D721Med (cell line): Measurements from ENCODE around the gene UBE3B.
"Not testable (repeated sequence)": the region's sequence is repeated elsewhere in the genome, so short reads cannot be mapped to it uniquely, and the experiment has no call there.

Source experiments
- DNase-seq: peaks from one replicate; pipeline ENCODE4 v3.0.0; 2011; ENCODE audit warnings: low spot score; ENCODE audit not compliant: insufficient read length
- FAIRE-seq: peaks from 2 replicates; lab custom pipeline; 2011; peaks lifted over from hg19 to GRCh38; lab: Jason Lieb, UNC
- CTCF ChIP-seq: IDR thresholded peaks from 2 replicates; pipeline ENCODE4 v1.5.1; 2012; ENCODE audit warnings: mild to moderate bottlenecking, control low read depth; ENCODE audit not compliant: insufficient read depth; ENCODE audit errors: missing control alignments

The UBE3B gene

GRCh38 chr12:109464642-109465351, 12.6 kb upstream of the UBE3B start:
- TF ChIP-seq CTCF = no peak
- no peak for DNase-seq
- FAIRE-seq = no peak

DNA sequence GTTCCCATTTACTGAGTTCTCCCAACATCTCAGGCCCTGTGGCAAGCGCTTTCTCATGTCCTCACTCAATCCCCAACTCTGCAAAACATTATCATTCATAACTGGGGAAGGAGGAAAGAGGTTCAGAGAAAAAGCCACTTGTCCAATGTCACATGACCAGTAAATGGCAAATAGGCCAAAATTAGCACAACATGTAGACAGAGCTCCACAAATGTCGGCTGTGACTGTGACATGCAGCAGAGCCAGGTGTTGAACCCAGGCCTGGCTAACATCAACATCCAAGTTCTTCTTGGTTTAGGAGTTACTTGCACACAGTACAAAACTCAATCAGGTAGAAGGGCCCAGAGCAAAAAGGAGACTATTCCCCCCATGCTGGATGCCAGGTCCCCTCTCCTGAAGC, 11.1 kb upstream of the UBE3B start:
- TF ChIP-seq CTCF = no peak
- no peak for DNase-seq
- FAIRE-seq = no peak

- DNase-seq = no peak
- no peak for TF ChIP-seq CTCF
- FAIRE-seq = no peak
Measured at GRCh38 chr12:109466821-109467220, 10.6 kb upstream of the UBE3B start.

DNA sequence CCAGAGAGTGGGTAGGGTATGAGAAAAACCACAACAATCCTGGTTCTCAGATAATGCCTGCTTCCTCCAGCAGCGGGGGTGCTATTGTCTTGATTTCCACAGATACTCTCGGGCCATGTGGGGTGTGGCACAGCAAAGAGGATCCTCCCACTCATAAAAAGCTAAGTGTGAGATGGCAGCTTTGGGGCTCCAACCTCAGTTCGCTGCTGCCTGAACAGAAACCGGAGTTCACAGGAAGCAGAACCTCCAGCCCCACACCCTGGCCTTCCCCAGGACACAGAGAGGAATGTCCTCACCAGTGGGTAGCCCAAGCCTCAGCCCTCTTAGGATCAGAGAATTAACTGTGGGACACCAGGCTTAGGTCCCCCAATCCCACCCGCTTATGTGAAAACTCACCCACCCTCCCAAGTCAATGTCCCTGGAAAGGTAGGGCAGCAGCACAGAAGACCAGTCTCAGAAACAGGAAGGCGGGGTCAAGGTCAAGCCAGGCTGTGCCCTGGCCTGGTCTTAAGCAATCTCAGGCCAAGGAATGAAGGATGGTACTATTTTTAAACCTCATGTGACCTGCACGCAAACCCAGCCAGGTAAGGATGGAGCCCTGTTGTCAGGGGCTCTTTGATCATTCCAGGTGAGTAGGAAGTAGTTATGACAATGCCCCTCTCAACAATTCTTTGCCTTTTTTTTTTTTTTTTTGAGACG, 9.3 kb upstream of the UBE3B start:
- DNase-seq (no peak), FAIRE-seq (no peak)
- no peak for TF ChIP-seq CTCF

GRCh38 chr12:109469517-109469916, 7.9 kb upstream of the UBE3B start:
- no peak for TF ChIP-seq CTCF
- DNase-seq (no peak), FAIRE-seq (no peak)

DNA sequence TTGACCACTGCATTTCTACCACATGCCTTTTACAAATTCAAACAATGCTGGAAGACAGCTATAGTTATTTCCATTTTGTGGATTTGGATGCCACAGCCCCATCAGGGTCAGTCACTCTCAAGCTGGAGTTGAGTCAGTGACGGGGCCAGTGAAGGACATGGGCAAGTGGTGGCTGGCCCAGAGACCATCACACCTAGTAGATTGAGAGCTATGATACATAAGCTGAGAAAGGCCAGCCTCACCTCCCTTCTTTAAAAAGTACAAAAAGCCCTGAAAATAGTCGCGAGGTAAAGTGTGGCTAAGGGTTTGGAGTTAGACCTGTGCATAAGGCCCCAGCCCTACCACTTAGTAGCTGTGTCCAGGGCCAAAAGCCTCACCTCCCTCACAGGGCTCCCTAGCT, 4.4 kb upstream of the UBE3B start:
- DNase-seq = no peak
- FAIRE-seq = no peak
- no peak for TF ChIP-seq CTCF

- not testable (repeated sequence) for DNase-seq, FAIRE-seq
Measured at GRCh38 chr12:109473526-109474270, 3.7 kb upstream of the UBE3B start.
